HepG2 (cell line): ENCODE measurements around the gene RAD51D. TPM values are rescaled to one million over a fixed set of nuclear protein-coding genes. Genes with fewer than 3 reads are reported as not detected.

Experiments
- CEBPB ChIP-seq: IDR thresholded peaks from 2 replicates; pipeline ENCODE4 v1.6.1; 2011; ENCODE audit warnings: low read depth, low read length, improper control_type of control experiment, borderline replicate concordance
- CERS6 ChIP-seq: sonication (generic); formaldehyde crosslinking; IDR thresholded peaks from 2 replicates; pipeline ENCODE4 v1.5.0; 2020; ENCODE audit warnings: missing genetic modification reagents
- ETV5 ChIP-seq: IDR thresholded peaks from 2 replicates; pipeline ENCODE4 v1.6.1; 2018; ENCODE audit warnings: missing biosample characterization, missing genetic modification reagents, inconsistent platforms, borderline replicate concordance
- FOXJ3 ChIP-seq: sonication (generic); formaldehyde crosslinking; IDR thresholded peaks from 2 replicates; pipeline ENCODE4 v1.4.0; 2020; ENCODE audit warnings: missing genetic modification reagents, mild to moderate bottlenecking, borderline replicate concordance
- HHEX ChIP-seq: IDR thresholded peaks from 2 replicates; pipeline ENCODE4 v1.6.1; 2016; ENCODE audit warnings: control low read depth
- KLF13 ChIP-seq: sonication (generic); formaldehyde crosslinking; IDR thresholded peaks from 2 replicates; pipeline ENCODE4 v1.4.0; 2020; ENCODE audit warnings: mild to moderate bottlenecking, missing genetic modification reagents
- MXD1 ChIP-seq: sonication (generic); formaldehyde crosslinking; IDR thresholded peaks from 2 replicates; pipeline ENCODE4 v1.4.0; 2020; ENCODE audit warnings: mild to moderate bottlenecking, missing genetic modification reagents
- MXD4 ChIP-seq: IDR thresholded peaks from 2 replicates; pipeline ENCODE4 v1.6.1; 2016; ENCODE audit warnings: mild to moderate bottlenecking, missing biosample characterization, missing genetic modification reagents
- NFIC ChIP-seq: IDR thresholded peaks from 2 replicates; pipeline ENCODE4 v1.6.1; 2012; ENCODE audit warnings: mild to moderate bottlenecking, low read length, inconsistent platforms
- PAX8 ChIP-seq: sonication (generic); formaldehyde crosslinking; IDR thresholded peaks from 2 replicates; pipeline ENCODE4 v1.8.0; 2022; ENCODE audit warnings: mild to moderate bottlenecking, missing genetic modification reagents, borderline replicate concordance
- PCBP1 ChIP-seq: fragments of 200-400 bp; formaldehyde crosslinking; IDR thresholded peaks from 2 replicates; pipeline ENCODE4 v1.6.1; 2017; ENCODE audit warnings: mild to moderate bottlenecking, low read depth, low read length, borderline replicate concordance
- RFXANK ChIP-seq: IDR thresholded peaks from 2 replicates; pipeline ENCODE4 v1.6.1; 2016
- RXRA ChIP-seq: sonication (generic); formaldehyde crosslinking; IDR thresholded peaks from 2 replicates; pipeline ENCODE4 v1.5.1; 2020; ENCODE audit warnings: missing genetic modification reagents
- TAF1 ChIP-seq: sonication (generic); formaldehyde crosslinking; IDR thresholded peaks from 2 replicates; pipeline ENCODE4 v1.4.0; 2020; ENCODE audit warnings: missing genetic modification reagents
- THAP7 ChIP-seq: sonication (generic); formaldehyde crosslinking; IDR thresholded peaks from 2 replicates; pipeline ENCODE4 v1.8.1; 2023; ENCODE audit warnings: mild to moderate bottlenecking, missing genetic modification reagents
- THYN1 ChIP-seq: sonication (generic); formaldehyde crosslinking; IDR thresholded peaks from 2 replicates; pipeline ENCODE4 v1.8.1; 2023; ENCODE audit warnings: low read depth, mild to moderate bottlenecking, moderate library complexity, missing genetic modification reagents, borderline replicate concordance
- YEATS2 ChIP-seq: sonication (generic); formaldehyde crosslinking; IDR thresholded peaks from 2 replicates; pipeline ENCODE4 v1.4.0; 2020; ENCODE audit warnings: missing genetic modification reagents, borderline replicate concordance
- ZFP1 ChIP-seq: IDR thresholded peaks from 2 replicates; pipeline ENCODE4 v1.6.1; 2016
- ZNF263 ChIP-seq: sonication (generic); formaldehyde crosslinking; IDR thresholded peaks from 2 replicates; pipeline ENCODE4 v1.4.0; 2020; ENCODE audit warnings: missing genetic modification reagents
- ZNF333 ChIP-seq: sonication (generic); formaldehyde crosslinking; IDR thresholded peaks from 2 replicates; pipeline ENCODE4 v1.4.0; 2020; ENCODE audit warnings: mild to moderate bottlenecking, missing genetic modification reagents, borderline replicate concordance
- ZNF501 ChIP-seq: sonication (generic); formaldehyde crosslinking; IDR thresholded peaks from 2 replicates; pipeline ENCODE4 v1.5.1; 2020; ENCODE audit warnings: mild to moderate bottlenecking, moderate library complexity, missing genetic modification reagents
- ZNF614 ChIP-seq: IDR thresholded peaks from 2 replicates; pipeline ENCODE4 v1.6.1; 2018; ENCODE audit warnings: missing biosample characterization, missing genetic modification reagents, inconsistent platforms, borderline replicate concordance
- ZNF652 ChIP-seq: IDR thresholded peaks from 2 replicates; pipeline ENCODE4 v1.6.1; 2016; ENCODE audit warnings: low read depth, borderline replicate concordance
- ZNF83 ChIP-seq: sonication (generic); formaldehyde crosslinking; IDR thresholded peaks from 2 replicates; pipeline ENCODE4 v1.4.0; 2020; ENCODE audit warnings: missing genetic modification reagents, mild to moderate bottlenecking, borderline replicate concordance
- polyA plus RNA-seq, 8 experiments: library from polyadenylated mRNA; depleted of rRNA in 3 of 8; stranded (reverse) in 7 of 8; unstranded in 1 of 8; fragments of >200 nt; fragmentation: Illumina TruSeq in 4 of 8; extraction: Trizol in 4 of 8; gene quantifications; 2 replicates each; pipeline versions ENCODE4 v1.2.1 to v1.2.3, GENCODE V29; 2011 to 2016; ENCODE audit warnings: low read depth in 4 of 8, missing spikeins in 1 of 8, mixed read lengths in 1 of 8; ENCODE audit not compliant: insufficient read depth in 1 of 8
- total RNA-seq, 5 experiments: library from RNA; depleted of rRNA; stranded (reverse); fragments of >200 nt; fragmentation: Illumina TruSeq; extraction: Trizol; gene quantifications; 2 replicates each; pipeline ENCODE4 v1.2.3, GENCODE V29; 2016; ENCODE audit warnings: low read depth in 1 of 5
- TF ChIP-seq, protein P1 (sequence below): sonication (generic); formaldehyde crosslinking; IDR thresholded peaks from 2 replicates; pipeline ENCODE4 v1.5.1; 2020; ENCODE audit warnings: missing genetic modification reagents, mild to moderate bottlenecking, borderline replicate concordance
- TF ChIP-seq, protein P2 (sequence below): IDR thresholded peaks from 2 replicates; pipeline ENCODE4 v1.6.1; 2012; ENCODE audit warnings: low read depth, low read length, improper control_type of control experiment

RAD51D gene
- total and polyA plus RNA-seq, 2 of the 13 experiments (the other 11 are each of a cell fraction or from before 2014, with no cell fraction given), result 6.7 to 13.1 TPM

- TF ChIP-seq, protein P1, sequence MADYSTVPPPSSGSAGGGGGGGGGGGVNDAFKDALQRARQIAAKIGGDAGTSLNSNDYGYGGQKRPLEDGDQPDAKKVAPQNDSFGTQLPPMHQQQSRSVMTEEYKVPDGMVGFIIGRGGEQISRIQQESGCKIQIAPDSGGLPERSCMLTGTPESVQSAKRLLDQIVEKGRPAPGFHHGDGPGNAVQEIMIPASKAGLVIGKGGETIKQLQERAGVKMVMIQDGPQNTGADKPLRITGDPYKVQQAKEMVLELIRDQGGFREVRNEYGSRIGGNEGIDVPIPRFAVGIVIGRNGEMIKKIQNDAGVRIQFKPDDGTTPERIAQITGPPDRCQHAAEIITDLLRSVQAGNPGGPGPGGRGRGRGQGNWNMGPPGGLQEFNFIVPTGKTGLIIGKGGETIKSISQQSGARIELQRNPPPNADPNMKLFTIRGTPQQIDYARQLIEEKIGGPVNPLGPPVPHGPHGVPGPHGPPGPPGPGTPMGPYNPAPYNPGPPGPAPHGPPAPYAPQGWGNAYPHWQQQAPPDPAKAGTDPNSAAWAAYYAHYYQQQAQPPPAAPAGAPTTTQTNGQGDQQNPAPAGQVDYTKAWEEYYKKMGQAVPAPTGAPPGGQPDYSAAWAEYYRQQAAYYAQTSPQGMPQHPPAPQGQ, result no peak
- TF ChIP-seq KLF13 (CRISPR knock-in tag) (no peak), ZNF501 (no peak), RFXANK (no peak), NFIC (peak; percentile 57; the same call in 1 of the 2 replicates), ZFP1 (CRISPR knock-in tag) (no peak), FOXJ3 (no peak), PAX8 (CRISPR knock-in tag) (no peak), MXD4 (no peak), CEBPB (peak; percentile 77), ZNF263 (no peak), THAP7 (CRISPR knock-in tag) (no peak), CERS6 (no peak), ZNF83 (CRISPR knock-in tag) (no peak), HHEX (CRISPR knock-in tag) (no peak), ZNF333 (CRISPR knock-in tag) (no peak), THYN1 (CRISPR knock-in tag) (no peak), ETV5 (CRISPR knock-in tag) (peak; percentile 85), RXRA (CRISPR knock-in tag) (no peak), PCBP1 (no peak), YEATS2 (CRISPR knock-in tag) (no peak), ZNF652 (CRISPR knock-in tag) (no peak), TAF1 (no peak), ZNF614 (CRISPR knock-in tag) (peak; percentile 68; the same call in 1 of the 2 replicates), MXD1 (no peak)
- TF ChIP-seq, protein P2, sequence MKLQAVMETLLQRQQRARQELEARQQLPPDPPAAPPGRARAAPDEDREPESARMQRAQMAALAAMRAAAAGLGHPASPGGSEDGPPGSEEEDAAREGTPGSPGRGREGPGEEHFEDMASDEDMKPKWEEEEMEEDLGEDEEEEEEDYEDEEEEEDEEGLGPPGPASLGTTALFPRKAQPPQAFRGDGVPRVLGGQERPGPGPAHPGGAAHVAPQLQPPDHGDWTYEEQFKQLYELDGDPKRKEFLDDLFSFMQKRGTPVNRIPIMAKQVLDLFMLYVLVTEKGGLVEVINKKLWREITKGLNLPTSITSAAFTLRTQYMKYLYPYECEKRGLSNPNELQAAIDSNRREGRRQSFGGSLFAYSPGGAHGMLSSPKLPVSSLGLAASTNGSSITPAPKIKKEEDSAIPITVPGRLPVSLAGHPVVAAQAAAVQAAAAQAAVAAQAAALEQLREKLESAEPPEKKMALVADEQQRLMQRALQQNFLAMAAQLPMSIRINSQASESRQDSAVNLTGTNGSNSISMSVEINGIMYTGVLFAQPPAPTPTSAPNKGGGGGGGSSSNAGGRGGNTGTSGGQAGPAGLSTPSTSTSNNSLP, result peak; percentile 87
These were observed 39.9 kb downstream of the RAD51D start (continued) for GRCh38 chr17:35079547-35080423.
